HG02981 (cell line): ENCODE results near the gene ST7L.

ENCODE experiments used
- ATAC-seq: cut with Tn5 transposase; IDR thresholded peaks from one replicate; pipeline ENCODE4 v1.9.1; 2021; ENCODE audit warnings: mild to moderate bottlenecking, moderate library complexity; ENCODE audit not compliant: unreplicated experiment

Gene ST7L

GRCh38 chr1:112554411-112554810, 64.5 kb downstream of the ST7L start:
- no peak for ATAC-seq

- no peak for ATAC-seq
These were observed 69.4 kb downstream of the ST7L start for GRCh38 chr1:112549590-112549989.

- no peak for ATAC-seq
These were observed 70.4 kb downstream of the ST7L start for GRCh38 chr1:112548547-112548946.

GRCh38 chr1:112546076-112546475, 72.9 kb downstream of the ST7L start:
- no peak for ATAC-seq

- no peak for ATAC-seq
These were observed 74.2 kb downstream of the ST7L start for GRCh38 chr1:112544751-112545150.

- ATAC-seq, result no peak
These were observed 74.8 kb downstream of the ST7L start for GRCh38 chr1:112544011-112544688.

- no peak for ATAC-seq
These were observed 76.6 kb downstream of the ST7L start for GRCh38 chr1:112542206-112542973.

GRCh38 chr1:112541299-112541698, 77.6 kb downstream of the ST7L start:
- ATAC-seq, result no peak

- no peak for ATAC-seq
These were observed 78.6 kb downstream of the ST7L start for GRCh38 chr1:112540226-112540794.

GRCh38 chr1:112538883-112539282, 80.1 kb downstream of the ST7L start:
- no peak for ATAC-seq

GRCh38 chr1:112537456-112537855, 81.5 kb downstream of the ST7L start:
- no peak for ATAC-seq

GRCh38 chr1:112536561-112536960, 82.4 kb downstream of the ST7L start:
- ATAC-seq, result no peak

- no peak for ATAC-seq
These were observed 85.9 kb downstream of the ST7L start for GRCh38 chr1:112533029-112533428.

- ATAC-seq, result no peak
These were observed 86.9 kb downstream of the ST7L start for GRCh38 chr1:112532064-112532463.

GRCh38 chr1:112530832-112531231, 88.1 kb downstream of the ST7L start:
- no peak for ATAC-seq

GRCh38 chr1:112529301-112529700, 89.6 kb downstream of the ST7L start:
- no peak for ATAC-seq

GRCh38 chr1:112528076-112528475, 90.9 kb downstream of the ST7L start:
- ATAC-seq, result no peak

GRCh38 chr1:112527266-112528010, 91.5 kb downstream of the ST7L start:
- ATAC-seq, result no peak

GRCh38 chr1:112524986-112525385, 94.0 kb downstream of the ST7L start:
- no peak for ATAC-seq

GRCh38 chr1:112524251-112524650, 94.7 kb downstream of the ST7L start:
- ATAC-seq, result no peak

- ATAC-seq, result no peak
These were observed 96.3 kb downstream of the ST7L start for GRCh38 chr1:112522621-112523020.
